Tibial artery (tissue), 4 donors: ENCODE data around the gene HIPK2.

ENCODE experiments used
- DNase-seq, 2 donors: peaks; one replicate each; pipeline ENCODE4 v3.0.0-alpha.2; 2019
- H3K27ac ChIP-seq, 2 donors: fragments of 200-600 bp; sonication (generic) in 1 of 2; 1 replicate in 1 of 2; 2 replicates in 1 of 2; pipeline ENCODE4 v1.5.1; 2018 to 2019; ENCODE audit warnings: mild to moderate bottlenecking in 1 of 2
- H3K27me3 ChIP-seq, 2 donors: fragments of 200-600 bp; sonication (generic) in 1 of 2; one replicate each; pipeline versions ENCODE4 v1.5.1 to v1.6.0; 2016 to 2019
- H3K36me3 ChIP-seq, 3 donors: fragments of 200-600 bp; sonication (generic) in 2 of 3; one replicate each; pipeline ENCODE4 v1.5.1; 2016 to 2019; ENCODE audit warnings: mild to moderate bottlenecking in 2 of 3
- H3K4me1 ChIP-seq, 4 donors: fragments of 200-600 bp; sonication (generic) in 2 of 4; 1 replicate in 3 of 4; 2 replicates in 1 of 4; pipeline ENCODE4 v1.5.1; 2016 to 2019
- H3K4me3 ChIP-seq, 2 donors: fragments of 200-600 bp; sonication (generic) in 1 of 2; 1 replicate in 1 of 2; 2 replicates in 1 of 2; pipeline ENCODE4 v1.5.1; 2018 to 2019; ENCODE audit warnings: mild to moderate bottlenecking in 2 of 2
- H3K9me3 ChIP-seq, 3 donors: fragments of 200-600 bp; sonication (generic) in 1 of 3; one replicate each; pipeline ENCODE4 v1.5.1; 2016 to 2019
- intact Hi-C: fragments of 100-400 bp; cut with DNase I; formaldehyde crosslinking; loops from one replicate; pipeline ENCODE4 v1.15.0; 2023; ENCODE audit warnings: low total_unique reads
- TF ChIP-seq, protein P1 (sequence below), 2 experiments: fragments of 200-600 bp in 1 of 2; fragments of 450-650 bp in 1 of 2; IDR thresholded peaks; one replicate each; pipeline ENCODE4 v1.5.1; 2017 to 2019; ENCODE audit warnings: antibody characterized with exemption in 2 of 2, mild to moderate bottlenecking in 1 of 2, moderate library complexity in 1 of 2

Gene HIPK2

GRCh38 chr7:139753081-139753692 lies 24.6 kb downstream of the HIPK2 start:
- Histone ChIP-seq H3K36me3 (peaks cover 0 to 4% (median 0%) of the 10 kb centered on the region in 3 donors), H3K4me3 (no peak overlapping the region), H3K27ac (peak overlapping the region in 1 of 2 donors; percentile 34), H3K9me3 (no peaks in the 10 kb centered on the region), H3K27me3 (no peaks in the 10 kb centered on the region), H3K4me1 (peaks cover 0 to 86% (median 16%) of the 10 kb centered on the region in 4 donors)
- TF ChIP-seq, protein P1, sequence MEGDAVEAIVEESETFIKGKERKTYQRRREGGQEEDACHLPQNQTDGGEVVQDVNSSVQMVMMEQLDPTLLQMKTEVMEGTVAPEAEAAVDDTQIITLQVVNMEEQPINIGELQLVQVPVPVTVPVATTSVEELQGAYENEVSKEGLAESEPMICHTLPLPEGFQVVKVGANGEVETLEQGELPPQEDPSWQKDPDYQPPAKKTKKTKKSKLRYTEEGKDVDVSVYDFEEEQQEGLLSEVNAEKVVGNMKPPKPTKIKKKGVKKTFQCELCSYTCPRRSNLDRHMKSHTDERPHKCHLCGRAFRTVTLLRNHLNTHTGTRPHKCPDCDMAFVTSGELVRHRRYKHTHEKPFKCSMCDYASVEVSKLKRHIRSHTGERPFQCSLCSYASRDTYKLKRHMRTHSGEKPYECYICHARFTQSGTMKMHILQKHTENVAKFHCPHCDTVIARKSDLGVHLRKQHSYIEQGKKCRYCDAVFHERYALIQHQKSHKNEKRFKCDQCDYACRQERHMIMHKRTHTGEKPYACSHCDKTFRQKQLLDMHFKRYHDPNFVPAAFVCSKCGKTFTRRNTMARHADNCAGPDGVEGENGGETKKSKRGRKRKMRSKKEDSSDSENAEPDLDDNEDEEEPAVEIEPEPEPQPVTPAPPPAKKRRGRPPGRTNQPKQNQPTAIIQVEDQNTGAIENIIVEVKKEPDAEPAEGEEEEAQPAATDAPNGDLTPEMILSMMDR (IDR thresholded peaks at IDR 0.05): peak; percentile 5 to 22
- intact Hi-C loops: no loop called here
- no peak for DNase-seq

GRCh38 chr7:139752604-139753003 lies 25.2 kb downstream of the HIPK2 start:
- peak overlapping the region; percentile 20 to 34 for H3K27ac ChIP-seq
- no peaks in the 10 kb centered on the region for H3K9me3 ChIP-seq
- no peak overlapping the region for H3K4me3 ChIP-seq
- peaks cover 0 to 4% (median 0%) of the 10 kb centered on the region in 3 donors for H3K36me3 ChIP-seq
- intact Hi-C loops: no loop called here
- TF ChIP-seq, protein P1 (IDR thresholded peaks at IDR 0.05): no peak
- DNase-seq: no peak
- H3K27me3 ChIP-seq: no peaks in the 10 kb centered on the region
- peaks cover 0 to 88% (median 19%) of the 10 kb centered on the region in 4 donors for H3K4me1 ChIP-seq

GRCh38 chr7:139752148-139752547 lies 25.6 kb downstream of the HIPK2 start:
- H3K27me3 ChIP-seq: no peaks in the 10 kb centered on the region
- H3K9me3 ChIP-seq: no peaks in the 10 kb centered on the region
- intact Hi-C loops: no loop called here
- H3K4me3 ChIP-seq: no peak overlapping the region
- TF ChIP-seq, protein P1 (IDR thresholded peaks at IDR 0.05): no peak
- H3K4me1 ChIP-seq: peaks cover 0 to 88% (median 23%) of the 10 kb centered on the region in 4 donors
- H3K36me3 ChIP-seq: peaks cover 0 to 4% (median 0%) of the 10 kb centered on the region in 3 donors
- peak overlapping the region; percentile 20 to 34 for H3K27ac ChIP-seq
- no peak for DNase-seq

- TF ChIP-seq, protein P1 (IDR thresholded peaks at IDR 0.05): no peak
- peaks cover 0 to 89% (median 37%) of the 10 kb centered on the region in 4 donors for H3K4me1 ChIP-seq
- peaks cover 0 to 4% (median 0%) of the 10 kb centered on the region in 3 donors for H3K36me3 ChIP-seq
- H3K4me3 ChIP-seq: no peak overlapping the region
- H3K9me3 ChIP-seq: no peaks in the 10 kb centered on the region
- no peak for DNase-seq
- intact Hi-C loops: no loop called here
- no peaks in the 10 kb centered on the region for H3K27me3 ChIP-seq
- H3K27ac ChIP-seq: no peak overlapping the region
Measured at GRCh38 chr7:139750459-139751095, 27.2 kb downstream of the HIPK2 start.

DNA sequence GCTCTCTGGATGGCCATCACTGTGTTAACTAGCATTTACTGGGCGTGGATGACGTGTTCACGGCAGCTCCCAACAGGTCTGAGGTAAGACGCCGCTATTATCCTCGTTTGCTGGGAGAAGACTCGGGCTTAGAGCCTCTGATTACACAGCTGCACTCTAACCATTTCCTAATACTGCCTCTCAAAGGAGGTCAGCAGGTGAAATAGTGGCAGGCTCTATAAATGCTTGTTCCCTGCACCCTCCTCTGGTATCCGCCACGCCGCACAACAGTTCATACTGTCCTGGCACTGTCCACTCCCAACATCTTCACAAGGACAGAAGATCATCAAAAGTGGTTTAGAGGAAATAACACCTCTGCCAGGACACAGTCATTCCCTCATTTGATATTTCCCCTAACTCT lies 28.3 kb downstream of the HIPK2 start:
- intact Hi-C loops: no loop called here
- DNase-seq: no peak
- Histone ChIP-seq H3K9me3 (no peaks in the 10 kb centered on the region), H3K27ac (peak overlapping the region; percentile 22 to 38), H3K36me3 (no peaks in the 10 kb centered on the region), H3K27me3 (no peaks in the 10 kb centered on the region), H3K4me1 (peaks cover 0 to 94% (median 47%) of the 10 kb centered on the region in 4 donors), H3K4me3 (no peak overlapping the region)
- TF ChIP-seq, protein P1 (IDR thresholded peaks at IDR 0.05): no peak
